Peyer's patch (tissue), 4 donors: ENCODE results near the gene YY1.
"Not testable (repeated sequence)": the region's sequence is repeated elsewhere in the genome, so short reads cannot be mapped to it uniquely, and the experiment has no call there.

Experiments used
- CTCF ChIP-seq, 6 experiments: fragments of 450-650 bp in 4 of 6; fragments of 200-600 bp in 2 of 6; sonication (generic) in 1 of 6; IDR thresholded peaks; one replicate each; pipeline ENCODE4 v1.5.1; 2017 to 2019; ENCODE audit warnings: antibody characterized with exemption in 6 of 6, mild to moderate bottlenecking in 3 of 6, moderate library complexity in 1 of 6
- POLR2A ChIP-seq, 2 donors: fragments of 450-650 bp; IDR thresholded peaks; one replicate each; pipeline ENCODE4 v1.5.1; 2017; ENCODE audit warnings: antibody characterized with exemption in 2 of 2, mild to moderate bottlenecking in 2 of 2, moderate library complexity in 2 of 2

DNA sequence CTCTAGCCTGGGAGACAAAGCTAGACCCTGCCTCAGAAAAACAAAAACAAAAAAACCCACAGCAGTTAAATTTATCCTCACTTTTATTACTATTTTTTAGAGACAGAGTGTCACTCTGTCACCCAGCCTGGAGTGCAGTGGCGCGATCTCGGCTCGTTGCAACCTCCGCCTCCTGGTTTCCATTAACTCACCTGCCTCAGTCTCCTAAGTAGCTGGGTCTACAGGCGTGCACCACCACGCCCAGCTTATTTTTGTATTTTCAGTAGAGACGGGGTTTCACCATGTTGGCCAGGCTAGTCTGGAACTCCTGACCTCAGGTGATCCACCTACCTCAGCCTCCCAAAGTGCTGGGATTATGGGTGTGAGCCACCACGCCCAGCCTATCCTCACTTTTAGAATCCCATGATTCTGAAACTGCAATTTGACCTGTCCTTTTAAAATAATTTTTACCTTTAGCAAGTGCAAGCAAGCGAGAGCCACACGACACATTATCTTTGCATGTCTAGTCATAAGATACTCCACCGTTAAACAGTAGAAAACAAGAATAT, 2.6 kb upstream of the YY1 start:
- not testable (repeated sequence) for TF ChIP-seq CTCF, POLR2A (IDR thresholded peaks at IDR 0.05)
